Smooth muscle cell (in vitro differentiated cells): ENCODE measurements around the gene ANAPC1. TPM values are rescaled to one million over a fixed set of nuclear protein-coding genes. Genes with fewer than 3 reads are reported as not detected.
"Not testable (repeated sequence)": the region's sequence is repeated elsewhere in the genome, so short reads cannot be mapped to it uniquely, and the experiment has no call there.

Experiments
- DNase-seq: peaks from one replicate; lab custom pipeline; 2025; ENCODE audit not compliant: unreplicated experiment; lab: John Stamatoyannopoulos, UW
- H2AFZ ChIP-seq: fragments of 200-600 bp; sonication (generic); 2 replicates; pipeline ENCODE4 v1.6.0; 2016; ENCODE audit warnings: antibody characterized with exemption, low read depth, mild to moderate bottlenecking
- H3F3A ChIP-seq: fragments of 200-600 bp; sonication (generic); 2 replicates; pipeline ENCODE4 v1.6.0; 2017; ENCODE audit warnings: antibody characterized with exemption, low read depth
- H3K27ac ChIP-seq: fragments of 200-600 bp; sonication (generic); 2 replicates; pipeline ENCODE4 v1.5.1; 2016; ENCODE audit warnings: low read depth, mild to moderate bottlenecking
- H3K27me3 ChIP-seq: fragments of 200-600 bp; sonication (generic); 2 replicates; pipeline ENCODE4 v1.6.1; 2016; ENCODE audit warnings: low read depth, mild to moderate bottlenecking
- H3K36me3 ChIP-seq: fragments of 200-600 bp; sonication (generic); 2 replicates; pipeline ENCODE4 v1.5.1; 2016; ENCODE audit warnings: low read depth
- H3K4me1 ChIP-seq: fragments of 200-600 bp; sonication (generic); 2 replicates; pipeline ENCODE4 v1.5.1; 2016; ENCODE audit warnings: low read depth
- H3K4me2 ChIP-seq: fragments of 200-600 bp; sonication (generic); 2 replicates; pipeline ENCODE4 v1.6.0; 2016; ENCODE audit warnings: mild to moderate bottlenecking
- H3K4me3 ChIP-seq: fragments of 200-600 bp; sonication (generic); 2 replicates; pipeline ENCODE4 v1.5.1; 2016; ENCODE audit warnings: mild to moderate bottlenecking
- H3K79me2 ChIP-seq: fragments of 200-600 bp; sonication (generic); 2 replicates; pipeline ENCODE4 v1.6.0; 2016; ENCODE audit warnings: low read depth, mild to moderate bottlenecking
- H3K9ac ChIP-seq: fragments of 200-600 bp; sonication (generic); 2 replicates; pipeline ENCODE4 v1.6.0; 2016; ENCODE audit warnings: low read depth
- H3K9me3 ChIP-seq: fragments of 200-600 bp; sonication (generic); replicated peaks from 2 replicates; pipeline ENCODE4 v1.5.1; 2016; ENCODE audit warnings: low read depth
- H4K20me1 ChIP-seq: fragments of 200-600 bp; sonication (generic); 2 replicates; pipeline ENCODE4 v1.6.0; 2016; ENCODE audit warnings: low read depth
- WGBS: methylation state at CpG from one replicate; pipeline ENCODE4 v1.1.7; 2016; ENCODE audit warnings: low lambda C conversion rate; 5-methylcytosine and 5-hydroxymethylcytosine counted together
- microRNA-seq: library from miRNA; unstranded; fragments of <30 nt; microRNA quantifications from one replicate; pipeline ENCODE4, GENCODE V29; 2016; ENCODE audit warnings: borderline number of aligned reads
- polyA plus RNA-seq: library from polyadenylated mRNA; unstranded; fragments of >200 nt; fragmentation: Nextera tagmentation; extraction: Ambion mirVana; gene quantifications from 2 replicates; pipeline ENCODE4 v1.2.1, GENCODE V29; 2016
- small RNA-seq: library from RNA; depleted of rRNA; stranded (forward); fragments of <200 nt; gene quantifications from one replicate; pipeline ENCODE3, GENCODE V24; 2014
- total RNA-seq: library from RNA; depleted of rRNA; stranded (reverse); fragments of >200 nt; gene quantifications from 2 replicates; pipeline ENCODE4 v1.2.3, GENCODE V29; 2014
- TF ChIP-seq, protein P1 (sequence below): fragments of 200-600 bp; sonication (generic); IDR thresholded peaks from 2 replicates; pipeline ENCODE4 v1.5.1; 2017; ENCODE audit warnings: borderline replicate concordance, mild to moderate bottlenecking, antibody characterized with exemption; ENCODE audit not compliant: insufficient read depth, poor library complexity, severe bottlenecking

ANAPC1 gene
- total and polyA plus RNA-seq, 2 experiments from 2014 or later, result 8.4 to 39.7 TPM

DNA sequence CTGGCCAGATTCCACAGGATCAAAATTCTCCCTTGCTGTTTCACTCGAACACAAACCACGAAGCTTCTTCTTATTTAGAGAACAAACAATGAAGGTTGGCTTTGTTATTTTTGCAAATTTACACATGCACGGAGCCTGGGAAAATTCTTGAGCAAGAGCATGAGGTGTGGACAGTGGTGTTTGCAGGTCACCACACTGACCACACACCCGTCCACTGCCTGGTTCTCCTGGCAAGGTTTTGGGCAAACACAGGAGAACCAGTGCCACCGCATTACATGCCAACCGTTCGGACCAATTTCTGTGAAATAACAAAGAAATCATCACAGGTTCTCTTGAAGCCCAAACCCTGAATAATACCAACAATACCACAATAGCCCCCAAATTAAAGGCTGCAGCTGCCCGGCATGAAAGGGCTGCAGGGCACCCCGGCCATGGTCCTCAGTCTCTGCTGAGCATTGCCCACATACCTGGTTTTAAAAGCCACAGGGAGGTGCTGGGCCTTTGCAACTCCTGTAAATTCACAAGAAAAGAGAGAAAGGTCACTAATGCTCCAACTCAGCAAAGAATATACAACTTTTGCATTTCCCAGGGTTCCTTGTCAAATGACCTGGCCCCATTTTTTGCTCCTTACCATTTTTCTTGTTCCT is 154.1 kb downstream of the ANAPC1 start:
- not testable (repeated sequence) for H3K4me3 ChIP-seq, H2AFZ ChIP-seq, H3K4me2 ChIP-seq, H3K9me3 ChIP-seq, H3K9ac ChIP-seq, H3K36me3 ChIP-seq, H3F3A ChIP-seq, DNase-seq, H3K27me3 ChIP-seq, H4K20me1 ChIP-seq, H3K4me1 ChIP-seq, H3K27ac ChIP-seq, H3K79me2 ChIP-seq
- WGBS, result 100% methylated on average over 3 of the region's 9 CpGs

DNA sequence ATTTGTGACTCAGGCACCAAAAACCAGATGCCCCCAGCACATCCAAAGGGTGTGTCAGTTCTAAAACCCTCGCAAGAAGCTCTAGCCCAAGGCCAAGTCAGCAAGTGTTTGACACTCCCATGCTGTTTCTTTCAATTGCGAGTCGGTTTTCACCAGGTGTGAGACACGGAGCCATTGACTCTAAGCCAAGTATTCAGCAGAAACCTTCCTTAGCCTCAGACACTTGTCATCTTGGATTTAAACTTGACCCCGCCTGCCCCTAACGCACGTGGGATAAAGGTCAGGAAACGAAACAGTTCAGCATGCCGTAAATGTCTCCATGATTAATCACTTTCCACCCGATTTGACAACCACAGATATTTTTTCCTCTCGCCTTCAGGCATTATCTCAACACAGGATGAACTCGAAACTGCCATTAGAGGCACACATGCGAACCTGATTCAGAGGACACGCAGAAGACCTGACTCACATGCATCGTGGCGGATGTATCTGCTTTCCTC is 156.3 kb downstream of the ANAPC1 start:
- H3K4me3 ChIP-seq, H2AFZ ChIP-seq, H3K27me3 ChIP-seq, H3K9me3 ChIP-seq, H3K4me1 ChIP-seq, H3F3A ChIP-seq, H3K9ac ChIP-seq, H3K79me2 ChIP-seq, H3K36me3 ChIP-seq, H3K4me2 ChIP-seq, DNase-seq, H4K20me1 ChIP-seq, H3K27ac ChIP-seq: not testable (repeated sequence)
- 42% methylated on average over 11 of the region's 16 CpGs for WGBS

- H3K79me2 ChIP-seq, DNase-seq, H3K4me3 ChIP-seq, H3K4me1 ChIP-seq, H3K27ac ChIP-seq, H4K20me1 ChIP-seq, H2AFZ ChIP-seq, H3K9ac ChIP-seq, H3K36me3 ChIP-seq, H3K4me2 ChIP-seq, H3K9me3 ChIP-seq, H3K27me3 ChIP-seq, H3F3A ChIP-seq: not testable (repeated sequence)
- WGBS, result 74% methylated on average over 3 of the region's 6 CpGs
- TF ChIP-seq, protein P1, sequence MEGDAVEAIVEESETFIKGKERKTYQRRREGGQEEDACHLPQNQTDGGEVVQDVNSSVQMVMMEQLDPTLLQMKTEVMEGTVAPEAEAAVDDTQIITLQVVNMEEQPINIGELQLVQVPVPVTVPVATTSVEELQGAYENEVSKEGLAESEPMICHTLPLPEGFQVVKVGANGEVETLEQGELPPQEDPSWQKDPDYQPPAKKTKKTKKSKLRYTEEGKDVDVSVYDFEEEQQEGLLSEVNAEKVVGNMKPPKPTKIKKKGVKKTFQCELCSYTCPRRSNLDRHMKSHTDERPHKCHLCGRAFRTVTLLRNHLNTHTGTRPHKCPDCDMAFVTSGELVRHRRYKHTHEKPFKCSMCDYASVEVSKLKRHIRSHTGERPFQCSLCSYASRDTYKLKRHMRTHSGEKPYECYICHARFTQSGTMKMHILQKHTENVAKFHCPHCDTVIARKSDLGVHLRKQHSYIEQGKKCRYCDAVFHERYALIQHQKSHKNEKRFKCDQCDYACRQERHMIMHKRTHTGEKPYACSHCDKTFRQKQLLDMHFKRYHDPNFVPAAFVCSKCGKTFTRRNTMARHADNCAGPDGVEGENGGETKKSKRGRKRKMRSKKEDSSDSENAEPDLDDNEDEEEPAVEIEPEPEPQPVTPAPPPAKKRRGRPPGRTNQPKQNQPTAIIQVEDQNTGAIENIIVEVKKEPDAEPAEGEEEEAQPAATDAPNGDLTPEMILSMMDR, result peak; percentile 10
Measured at GRCh38 chr2:111725742-111726141, 158.3 kb downstream of the ANAPC1 start.

DNA sequence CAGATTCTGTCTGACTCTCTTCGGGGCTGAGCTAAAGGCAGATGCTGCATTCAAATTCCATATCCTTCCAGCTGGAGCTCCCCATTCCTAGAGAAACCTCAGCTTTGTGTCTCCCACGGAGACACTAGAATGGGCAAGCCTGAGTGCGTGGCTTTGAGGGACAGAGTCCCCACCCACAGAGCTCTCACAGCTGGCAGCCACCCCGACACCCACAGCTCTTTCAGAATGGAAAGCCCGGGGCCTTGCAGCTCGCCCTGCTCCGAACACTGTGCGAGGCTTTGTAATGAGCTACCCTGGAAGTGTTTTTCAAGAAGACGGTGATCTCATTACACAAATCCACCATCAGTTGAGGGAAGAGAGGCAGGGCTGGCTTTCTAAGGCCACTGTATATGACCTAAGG is 164.4 kb downstream of the ANAPC1 start:
- H3K4me3 ChIP-seq, H3K9me3 ChIP-seq, DNase-seq, H3K27ac ChIP-seq, H3K4me1 ChIP-seq, H3K9ac ChIP-seq, H2AFZ ChIP-seq, H4K20me1 ChIP-seq, H3K4me2 ChIP-seq, H3K36me3 ChIP-seq, H3K79me2 ChIP-seq, H3K27me3 ChIP-seq, H3F3A ChIP-seq: not testable (repeated sequence)
- 70% methylated on average over 8 of the region's 9 CpGs for WGBS

Small RNA genes lying within 50 kb of the gene (microRNA-seq; reads per million reads assigned to microRNA genes)
- not detected for gene MIR4771-2

Small RNA genes lying within 50 kb of the gene (small RNA-seq; reads per million reads assigned to genes)
- gene MIR4771-2 (not detected), gene RN7SL297P (not detected)

Other genes with a start within 250 kb of the ANAPC1 start
- 9.4 and 13.0 TPM in 2 replicates for gene MERTK, start 14.4 kb upstream of the ANAPC1 start, total RNA-seq
- 4.6 and 5.1 TPM in 2 replicates for gene MERTK, start 14.4 kb upstream of the ANAPC1 start, polyA plus RNA-seq
- 109 and 117 TPM in 2 replicates for gene TMEM87B, start 171.1 kb upstream of the ANAPC1 start, total RNA-seq
- 26.9 and 27.2 TPM in 2 replicates for gene TMEM87B, start 171.1 kb upstream of the ANAPC1 start, polyA plus RNA-seq